ENCODE measurements around the gene CD300H.

Gene CD300H

GRCh38 chr17:74599448-74599939 lies 32.2 kb upstream of the CD300H start:
- Histone ChIP-seq H3K36me3 (ENCODE audit: control insufficient read depth in 2 of 2, insufficient read depth in 1 of 2, low read length in 2 of 2) (no peaks in the 10 kb centered on the region), H3K27ac (ENCODE audit: extremely low read depth, low read depth, low read length) (no peak overlapping the region), H3K9me3 (ENCODE audit: control insufficient read depth, insufficient read depth, low read depth, low read length) (no peaks in the 10 kb centered on the region), H3K4me3 (ENCODE audit: low read depth, low read length) (no peak overlapping the region), H3K4me1 (ENCODE audit: control insufficient read depth, insufficient read depth, low read length) (no peaks in the 10 kb centered on the region)
- TF ChIP-seq FEZF1 (tag by site-specific recombination; IDR thresholded peaks at IDR 0.05) (no peak), ZBTB11 (tag by site-specific recombination; conservative IDR thresholded peaks at IDR 0.05; ENCODE audit: low read depth) (peak; percentile 52), ZNF610 (tag by site-specific recombination; IDR thresholded peaks at IDR 0.05; ENCODE audit: borderline replicate concordance) (no peak), ZNF513 (tag by site-specific recombination; IDR thresholded peaks at IDR 0.05) (no peak), ZBTB7A (tag by site-specific recombination; IDR thresholded peaks at IDR 0.05; ENCODE audit: low read depth) (no peak)
- POLR2A ChIA-PET: no interaction called here
- CTCF ChIA-PET: interaction anchor here (0.6 to 1.8 kb wide), 4 partner anchors 27 to 142 kb away, joined by 3 to 6 read pairs (median 4); no protein-coding TSS in a partner anchor

GRCh38 chr17:74599023-74599399 lies 31.7 kb upstream of the CD300H start:
- H3K9me3 ChIP-seq (ENCODE audit: control insufficient read depth, insufficient read depth, low read depth, low read length): no peaks in the 10 kb centered on the region
- no peaks in the 10 kb centered on the region for H3K4me1 ChIP-seq (ENCODE audit: control insufficient read depth, insufficient read depth, low read length)
- POLR2A ChIA-PET: no interaction called here
- H3K36me3 ChIP-seq (ENCODE audit: control insufficient read depth in 2 of 2, insufficient read depth in 1 of 2, low read length in 2 of 2): no peaks in the 10 kb centered on the region
- H3K27ac ChIP-seq (ENCODE audit: extremely low read depth, low read depth, low read length): no peak overlapping the region
- CTCF ChIA-PET: interaction anchor here (0.6 to 1.8 kb wide), 4 partner anchors 27 to 219 kb away, joined by 3 to 6 read pairs (median 4); no protein-coding TSS in a partner anchor
- no peak overlapping the region for H3K4me3 ChIP-seq (ENCODE audit: low read depth, low read length)
- TF ChIP-seq ZNF768 (tag by site-specific recombination; IDR thresholded peaks at IDR 0.05): no peak
- TF ChIP-seq ZNF155 (tag by site-specific recombination; IDR thresholded peaks at IDR 0.05): no peak
- no peak for TF ChIP-seq ATF2 (tag by site-specific recombination; IDR thresholded peaks at IDR 0.05; ENCODE audit: low read depth)
- no peak for TF ChIP-seq SP2 (tag by site-specific recombination; IDR thresholded peaks at IDR 0.05)
- no peak for TF ChIP-seq SETDB1 (IDR thresholded peaks at IDR 0.05; ENCODE audit: insufficient read length, low read length)
- no peak for TF ChIP-seq ZNF658 (tag by site-specific recombination; IDR thresholded peaks at IDR 0.05)
- no peak for TF ChIP-seq ZXDB (tag by site-specific recombination; IDR thresholded peaks at IDR 0.05)
- TF ChIP-seq ZNF513 (tag by site-specific recombination; IDR thresholded peaks at IDR 0.05): no peak
- no peak for TF ChIP-seq HIC1 (tag by site-specific recombination; IDR thresholded peaks at IDR 0.05)
- TF ChIP-seq YY1 (tag by site-specific recombination; IDR thresholded peaks at IDR 0.05): no peak
- TF ChIP-seq TCF7L2 (IDR thresholded peaks at IDR 0.05; ENCODE audit: borderline replicate concordance, low read depth, low read length): no peak
- no peak for TF ChIP-seq ZNF549 (tag by site-specific recombination; IDR thresholded peaks at IDR 0.05)
- TF ChIP-seq ZNF366 (tag by site-specific recombination; conservative IDR thresholded peaks at IDR 0.05): no peak
- no peak for TF ChIP-seq ZNF843 (tag by site-specific recombination; IDR thresholded peaks at IDR 0.05)
- no peak for TF ChIP-seq PBX3 (CRISPR knock-in tag; IDR thresholded peaks at IDR 0.05)
- no peak for TF ChIP-seq ZFP69B (tag by site-specific recombination; IDR thresholded peaks at IDR 0.05)
